Measurements from ENCODE around the gene ARHGAP1. TPM values are rescaled to one million over a fixed set of nuclear protein-coding genes. Genes with fewer than 3 reads are reported as not detected.

Gene ARHGAP1
- total and polyA plus RNA-seq, 2 of the 13 experiments (the other 11 are each of a cell fraction or from before 2014, with no cell fraction given): 18.6 to 30.3 TPM

DNA sequence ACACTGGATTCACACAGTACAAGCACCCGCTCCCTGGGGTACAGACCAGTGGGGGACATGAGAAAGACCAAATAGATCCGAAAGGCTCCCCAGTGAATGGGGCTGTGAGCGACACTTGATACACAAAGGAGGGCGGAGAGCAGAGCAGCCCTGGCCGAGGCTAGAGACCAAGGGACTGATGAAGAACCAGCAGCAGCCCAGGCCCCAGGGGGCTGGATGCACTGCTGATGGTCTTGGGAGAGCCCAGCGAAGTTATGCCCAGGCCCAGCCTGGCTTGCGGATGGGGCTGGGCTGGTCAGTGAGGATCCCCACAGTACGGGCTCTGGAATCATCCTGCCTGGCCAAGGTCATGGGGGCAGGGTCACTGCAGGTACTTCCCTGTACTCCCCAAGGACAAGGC is 23.2 kb downstream of the ARHGAP1 start:
- CTCF ChIA-PET (ENCODE audit: low intra/inter-chr PET ratio, low total read pairs): no interaction called here

More for the DNA sequence above, 23.2 kb downstream of the ARHGAP1 start:
- WGBS (ENCODE audit: low lambda C conversion rate): 92% methylated on average over 5 of the region's 8 CpGs
- no peak overlapping the region for H3K9ac ChIP-seq (ENCODE audit: insufficient read depth, low read depth, low read length)
- ATAC-seq (no peak), DNase-seq (ENCODE audit: low spot score) (no peak), FAIRE-seq (no peak)
- no peak overlapping the region for H3K4me3 ChIP-seq (replicated peaks in 1 of 3; ENCODE audit: insufficient read depth in 1 of 3, low read depth in 2 of 3, low read length in 3 of 3)
- H4K20me1 ChIP-seq (ENCODE audit: insufficient read depth, low read length): no peaks in the 10 kb centered on the region
- H3K9me3 ChIP-seq (ENCODE audit: low read length): no peaks in the 10 kb centered on the region
- H3K4me1 ChIP-seq (ENCODE audit: insufficient read depth, low read length): peaks cover 27% of the 10 kb centered on the region
- in situ Hi-C loops (cut with HindIII; ENCODE audit: extremely low pct_ligation_motif_present, low pct_unique_long_range_greater_than_20kb): no loop called here
- intact Hi-C loops (cut with micrococcal nuclease; ENCODE audit: unreplicated experiment): no loop called here
- peak; percentile 42 for TF ChIP-seq AGO2 (optimal IDR thresholded peaks at IDR 0.05; ENCODE audit: low read depth, low read length)
- TF ChIP-seq, protein P1, sequence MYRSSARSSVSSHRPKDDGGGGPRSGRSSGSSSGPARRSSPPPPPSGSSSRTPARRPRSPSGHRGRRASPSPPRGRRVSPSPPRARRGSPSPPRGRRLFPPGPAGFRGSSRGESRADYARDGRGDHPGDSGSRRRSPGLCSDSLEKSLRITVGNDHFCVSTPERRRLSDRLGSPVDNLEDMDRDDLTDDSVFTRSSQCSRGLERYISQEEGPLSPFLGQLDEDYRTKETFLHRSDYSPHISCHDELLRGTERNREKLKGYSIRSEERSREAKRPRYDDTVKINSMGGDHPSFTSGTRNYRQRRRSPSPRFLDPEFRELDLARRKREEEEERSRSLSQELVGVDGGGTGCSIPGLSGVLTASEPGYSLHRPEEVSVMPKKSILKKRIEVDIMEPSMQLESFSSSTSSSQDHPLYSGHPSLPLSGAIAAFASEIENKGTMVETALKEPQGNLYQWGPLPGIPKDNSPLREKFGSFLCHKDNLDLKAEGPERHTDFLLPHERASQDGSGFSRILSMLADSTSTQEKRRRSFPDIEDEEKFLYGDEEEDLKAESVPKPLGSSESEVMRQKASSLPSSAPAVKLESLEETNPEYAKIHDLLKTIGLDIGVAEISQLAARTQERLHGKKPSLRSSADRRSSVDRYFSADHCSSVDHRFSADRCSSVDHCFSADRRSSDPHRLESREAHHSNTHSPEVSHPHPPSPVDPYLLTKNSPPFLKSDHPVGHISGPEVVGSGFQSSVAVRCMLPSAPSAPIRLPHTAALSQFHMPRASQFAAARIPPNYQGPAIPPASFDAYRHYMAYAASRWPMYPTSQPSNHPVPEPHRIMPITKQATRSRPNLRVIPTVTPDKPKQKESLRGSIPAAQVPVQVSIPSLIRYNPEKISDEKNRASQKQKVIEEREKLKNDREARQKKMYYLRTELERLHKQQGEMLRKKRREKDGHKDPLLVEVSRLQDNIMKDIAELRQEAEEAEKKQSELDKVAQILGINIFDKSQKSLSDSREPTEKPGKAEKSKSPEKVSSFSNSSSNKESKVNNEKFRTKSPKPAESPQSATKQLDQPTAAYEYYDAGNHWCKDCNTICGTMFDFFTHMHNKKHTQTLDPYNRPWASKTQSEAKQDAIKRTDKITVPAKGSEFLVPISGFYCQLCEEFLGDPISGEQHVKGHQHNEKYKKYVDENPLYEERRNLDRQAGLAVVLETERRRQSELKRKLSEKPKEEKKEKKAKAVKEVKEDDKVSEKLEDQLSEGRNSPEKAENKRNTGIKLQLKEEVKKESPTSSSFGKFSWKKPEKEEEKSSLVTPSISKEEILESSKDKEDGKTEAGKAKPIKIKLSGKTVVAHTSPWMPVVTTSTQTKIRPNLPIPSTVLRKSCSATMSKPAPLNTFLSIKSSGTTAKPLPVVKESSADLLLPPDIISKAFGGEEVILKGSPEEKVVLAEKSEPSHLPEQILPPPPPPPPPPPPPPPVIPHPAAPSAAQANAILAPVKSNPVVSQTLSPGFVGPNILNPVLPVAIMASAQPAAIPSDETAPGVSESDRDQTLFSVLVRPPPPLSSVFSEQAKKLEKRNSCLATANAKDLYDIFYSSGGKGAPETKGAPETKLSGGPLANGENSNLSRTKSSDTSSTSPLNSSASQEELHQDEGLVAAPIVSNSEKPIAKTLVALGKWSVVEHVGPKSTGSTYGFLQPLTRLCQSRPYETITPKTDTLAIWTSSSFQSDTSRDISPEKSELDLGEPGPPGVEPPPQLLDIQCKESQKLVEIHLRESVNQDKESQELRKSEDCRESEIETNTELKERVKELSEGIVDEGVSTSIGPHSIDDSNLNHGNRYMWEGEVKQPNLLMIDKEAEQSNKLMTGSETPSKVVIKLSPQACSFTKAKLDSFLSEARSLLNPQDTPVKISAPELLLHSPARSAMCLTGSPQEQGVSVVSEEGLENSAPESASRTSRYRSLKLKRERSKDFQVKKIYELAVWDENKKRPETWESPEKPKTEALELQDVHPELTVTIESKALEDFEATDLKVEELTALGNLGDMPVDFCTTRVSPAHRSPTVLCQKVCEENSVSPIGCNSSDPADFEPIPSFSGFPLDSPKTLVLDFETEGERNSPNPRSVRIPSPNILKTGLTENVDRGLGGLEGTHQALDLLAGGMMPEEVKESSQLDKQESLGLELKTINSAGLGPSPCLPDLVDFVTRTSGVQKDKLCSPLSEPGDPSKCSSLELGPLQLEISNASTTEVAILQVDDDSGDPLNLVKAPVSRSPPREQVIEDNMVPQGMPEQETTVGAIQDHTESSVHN (CRISPR knock-in tag; IDR thresholded peaks at IDR 0.05): no peak
- no peaks in the 10 kb centered on the region for H3K27me3 ChIP-seq (ENCODE audit: control insufficient read depth in 1 of 2, insufficient read depth in 2 of 2, low read length in 2 of 2)
- no peak overlapping the region for H2AFZ ChIP-seq (ENCODE audit: low read length)
- no peak overlapping the region for H3K4me2 ChIP-seq (ENCODE audit: low read depth, low read length)
- H3K36me3 ChIP-seq (replicated peaks in 1 of 2; ENCODE audit: control insufficient read depth in 1 of 2, insufficient read depth in 2 of 2, low read length in 2 of 2): peaks cover 36 to 63% of the 10 kb centered on the region in 2 experiments
- POLR2A ChIA-PET: no interaction called here
- H3K79me2 ChIP-seq (ENCODE audit: insufficient read depth, low read length): no peaks in the 10 kb centered on the region
- no peak overlapping the region for H3K27ac ChIP-seq (ENCODE audit: extremely low read length, insufficient read depth, low read length)
- no TSS peak for BruUV-seq (replicated peaks)

Measured in HepG2 (cell line).